ENCODE measurements around the gene TMEM87B. TPM values are rescaled to one million over a fixed set of nuclear protein-coding genes. Genes with fewer than 3 reads are reported as not detected.

The TMEM87B gene
- total RNA-seq, 2 donors from 2014 or later = 14.8 to 15.3 TPM

GRCh38 chr2:112008910-112009485 lies 46.1 kb upstream of the TMEM87B start:
- intact Hi-C loops (cut with DNase I) = no loop called here
- Histone ChIP-seq H3K9me3 (no peaks in the 10 kb centered on the region), H3K36me3 (replicated peaks in 1 of 2; ENCODE audit: insufficient read depth in 1 of 2, low read depth in 2 of 2) (peaks cover 0 to 3% of the 10 kb centered on the region in 2 donors), H3K27ac (no peak overlapping the region), H3K4me3 (no peak overlapping the region), H3K4me1 (no peaks in the 10 kb centered on the region), H3K27me3 (no peaks in the 10 kb centered on the region)
- WGBS, 2 donors = 56 to 66% methylated on average over 2 of the region's 2 CpGs
- ATAC-seq = no peak
- DNase-seq = no peak
- TF ChIP-seq CTCF (IDR thresholded peaks at IDR 0.05) (no peak), POLR2A (IDR thresholded peaks at IDR 0.05) (no peak)

- ATAC-seq = no peak
- Histone ChIP-seq H3K4me1 (no peaks in the 10 kb centered on the region), H3K4me3 (no peak overlapping the region), H3K27ac (no peak overlapping the region), H3K27me3 (no peaks in the 10 kb centered on the region), H3K9me3 (no peaks in the 10 kb centered on the region), H3K36me3 (replicated peaks in 1 of 2; ENCODE audit: insufficient read depth in 1 of 2, low read depth in 2 of 2) (peaks cover 0 to 3% of the 10 kb centered on the region in 2 donors)
- TF ChIP-seq POLR2A (IDR thresholded peaks at IDR 0.05) = no peak
- no peak for TF ChIP-seq CTCF (IDR thresholded peaks at IDR 0.05)
- DNase-seq = peak in 1 of 4 donors; percentile 29
- intact Hi-C loops (cut with DNase I) = no loop called here
- WGBS, 2 donors = 86 to 91% methylated on average over 8 to 10 of the region's 10 CpGs
Measured at GRCh38 chr2:112010751-112011150, 44.3 kb upstream of the TMEM87B start.

GRCh38 chr2:112012556-112012955 lies 42.5 kb upstream of the TMEM87B start:
- intact Hi-C loops (cut with DNase I) = no loop called here
- no peak overlapping the region for H3K27ac ChIP-seq
- H3K36me3 ChIP-seq (replicated peaks in 1 of 2; ENCODE audit: insufficient read depth in 1 of 2, low read depth in 2 of 2) = peaks cover 0 to 3% of the 10 kb centered on the region in 2 donors
- H3K4me3 ChIP-seq = no peak overlapping the region
- DNase-seq (no peak), ATAC-seq (no peak)
- H3K9me3 ChIP-seq = no peaks in the 10 kb centered on the region
- WGBS, 2 donors = 63 to 82% methylated on average over 4 to 5 of the region's 5 CpGs
- TF ChIP-seq CTCF (IDR thresholded peaks at IDR 0.05) = no peak
- TF ChIP-seq POLR2A (IDR thresholded peaks at IDR 0.05) = no peak
- no peaks in the 10 kb centered on the region for H3K4me1 ChIP-seq
- no peaks in the 10 kb centered on the region for H3K27me3 ChIP-seq

GRCh38 chr2:112018846-112019245 lies 36.2 kb upstream of the TMEM87B start:
- Histone ChIP-seq H3K9me3 (no peaks in the 10 kb centered on the region), H3K36me3 (replicated peaks in 1 of 2; ENCODE audit: insufficient read depth in 1 of 2, low read depth in 2 of 2) (no peaks in the 10 kb centered on the region), H3K4me1 (no peaks in the 10 kb centered on the region), H3K27ac (no peak overlapping the region), H3K4me3 (no peak overlapping the region), H3K27me3 (no peaks in the 10 kb centered on the region)
- intact Hi-C loops (cut with DNase I) = no loop called here
- ATAC-seq (no peak), DNase-seq (no peak)
- TF ChIP-seq CTCF (IDR thresholded peaks at IDR 0.05) = no peak
- TF ChIP-seq POLR2A (IDR thresholded peaks at IDR 0.05) = no peak
- WGBS, 2 donors = 87 to 91% methylated on average over 8 of the region's 8 CpGs

- no peaks in the 10 kb centered on the region for H3K4me1 ChIP-seq
- intact Hi-C loops (cut with DNase I) = no loop called here
- H3K4me3 ChIP-seq = no peak overlapping the region
- no peaks in the 10 kb centered on the region for H3K36me3 ChIP-seq (replicated peaks in 1 of 2; ENCODE audit: insufficient read depth in 1 of 2, low read depth in 2 of 2)
- WGBS, 2 donors = 75 to 80% methylated on average over 4 of the region's 4 CpGs
- H3K27ac ChIP-seq = no peak overlapping the region
- no peak for DNase-seq
- TF ChIP-seq POLR2A (IDR thresholded peaks at IDR 0.05) (no peak), CTCF (IDR thresholded peaks at IDR 0.05) (no peak)
- H3K9me3 ChIP-seq = no peaks in the 10 kb centered on the region
- no peak for ATAC-seq
- no peaks in the 10 kb centered on the region for H3K27me3 ChIP-seq
Measured at GRCh38 chr2:112019569-112019982, 35.5 kb upstream of the TMEM87B start.
